GM18909 (cell line): Measurements from ENCODE around the gene SLC30A9.
A peak's percentile ranks its signal among the peaks of the same experiment; 100 is the strongest.

ENCODE experiments used
- ATAC-seq: cut with Tn5 transposase; IDR thresholded peaks from one replicate; pipeline ENCODE4 v1.9.1; 2021; ENCODE audit warnings: mild to moderate bottlenecking; ENCODE audit not compliant: unreplicated experiment, poor library complexity

Gene SLC30A9

DNA sequence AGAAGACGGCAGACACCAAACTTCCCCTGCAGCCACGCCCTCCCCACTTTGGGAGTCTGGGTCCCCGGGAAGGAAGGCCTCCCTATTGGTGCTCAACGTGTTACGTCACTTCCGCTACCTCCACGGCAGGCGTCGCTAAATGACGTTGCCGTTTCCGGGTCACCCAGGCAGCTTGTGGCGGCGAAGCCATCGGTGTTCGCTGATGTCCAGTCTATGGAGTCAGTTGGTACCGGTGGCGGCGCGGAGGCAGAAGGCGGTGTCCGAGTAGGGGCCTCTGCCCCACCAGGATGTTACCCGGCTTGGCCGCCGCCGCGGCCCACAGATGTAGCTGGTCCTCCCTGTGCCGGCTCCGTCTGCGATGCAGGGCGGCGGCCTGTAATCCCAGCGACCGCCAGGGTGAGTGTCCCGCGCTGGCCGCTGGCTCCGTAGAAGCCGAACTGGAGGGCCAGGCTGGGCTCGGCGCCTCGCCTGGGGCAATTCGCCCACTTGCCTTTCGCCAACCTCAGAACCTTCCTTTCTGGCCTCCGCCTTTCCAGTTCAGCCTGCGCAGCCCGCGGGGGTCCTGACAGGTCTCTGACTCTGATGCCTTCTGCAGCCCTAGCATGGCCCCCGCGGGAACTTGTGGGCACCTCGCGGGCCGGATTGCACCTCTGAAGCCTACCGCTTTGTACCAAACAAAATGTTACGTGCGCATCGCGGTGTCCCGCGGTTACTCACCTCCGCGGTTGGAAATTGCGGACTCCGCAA lies at the start of gene SLC30A9:
TSS of gene SLC30A9 (plus strand) at position 166 of the 747 bp plus-strand sequence. CDS start at position 288, 122 bp downstream.
- peak; percentile 99 for ATAC-seq

- ATAC-seq, result no peak
These were observed 49.5 kb upstream of the SLC30A9 start for GRCh38 chr4:41940834-41941233.

GRCh38 chr4:41943506-41943905 lies 46.8 kb upstream of the SLC30A9 start:
- ATAC-seq, result no peak

- no peak for ATAC-seq
These were observed 46.2 kb upstream of the SLC30A9 start for GRCh38 chr4:41944089-41944488.

DNA sequence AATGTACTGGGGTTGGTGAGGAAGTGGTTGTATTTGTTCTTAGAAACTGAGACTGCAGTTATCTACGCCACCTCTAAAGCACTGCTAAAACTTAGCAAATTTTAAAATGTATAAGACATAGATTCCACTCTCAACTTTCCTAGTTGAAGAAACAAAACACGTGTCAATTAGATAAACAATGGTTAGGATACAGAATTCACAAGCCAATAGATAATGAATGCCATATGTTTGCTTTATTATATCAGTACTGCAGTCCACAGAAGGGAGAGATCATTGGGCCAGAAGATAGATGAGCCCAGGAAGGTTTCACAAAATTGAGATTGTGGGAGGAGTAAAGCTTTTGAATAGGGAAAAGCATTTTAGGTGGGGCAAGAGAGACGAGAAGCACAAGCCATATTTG lies 40.8 kb upstream of the SLC30A9 start:
- no peak for ATAC-seq

DNA sequence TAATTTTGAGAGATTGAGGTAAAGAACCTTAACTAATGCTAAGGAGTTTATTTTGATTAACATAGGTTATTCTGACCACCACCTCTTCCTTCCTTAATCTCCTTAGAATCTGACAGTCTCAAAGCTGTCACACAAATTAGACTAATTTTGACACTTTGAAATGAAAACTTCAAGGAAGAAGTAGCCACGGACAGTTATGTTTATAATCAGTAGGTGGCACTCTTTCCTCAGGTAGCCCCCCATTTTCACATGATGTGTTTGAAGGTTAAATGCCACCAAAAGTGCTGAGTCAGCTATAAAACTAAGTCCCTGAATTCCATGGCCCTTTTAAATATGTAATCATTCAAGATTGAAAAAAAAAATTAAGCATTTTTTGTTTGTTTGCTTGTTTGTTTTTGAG lies 32.7 kb upstream of the SLC30A9 start:
- no peak for ATAC-seq

GRCh38 chr4:41963105-41963504 lies 27.2 kb upstream of the SLC30A9 start:
- no peak for ATAC-seq

GRCh38 chr4:41964401-41964800 lies 25.9 kb upstream of the SLC30A9 start:
- ATAC-seq, result no peak

GRCh38 chr4:41967392-41967791 lies 22.9 kb upstream of the SLC30A9 start:
- ATAC-seq, result no peak

DNA sequence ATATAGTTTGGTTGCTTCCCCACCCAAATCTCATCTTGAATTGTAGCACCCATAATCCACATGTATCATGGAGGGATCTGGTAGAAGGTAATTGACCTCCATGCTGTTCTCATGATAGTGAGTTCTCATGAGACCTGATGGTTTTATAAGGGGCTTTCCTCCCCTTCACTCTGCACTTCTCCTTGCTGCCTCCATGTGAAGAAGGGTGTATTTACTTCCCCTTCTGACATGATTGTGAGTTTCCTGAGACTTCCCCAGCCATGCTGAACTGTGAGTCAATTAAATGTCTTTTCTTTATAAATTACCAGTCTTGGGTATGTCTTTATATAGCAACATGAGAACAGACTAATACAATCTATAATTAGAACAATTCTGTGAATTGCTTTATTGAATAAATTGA lies 20.7 kb upstream of the SLC30A9 start:
- ATAC-seq, result no peak

DNA sequence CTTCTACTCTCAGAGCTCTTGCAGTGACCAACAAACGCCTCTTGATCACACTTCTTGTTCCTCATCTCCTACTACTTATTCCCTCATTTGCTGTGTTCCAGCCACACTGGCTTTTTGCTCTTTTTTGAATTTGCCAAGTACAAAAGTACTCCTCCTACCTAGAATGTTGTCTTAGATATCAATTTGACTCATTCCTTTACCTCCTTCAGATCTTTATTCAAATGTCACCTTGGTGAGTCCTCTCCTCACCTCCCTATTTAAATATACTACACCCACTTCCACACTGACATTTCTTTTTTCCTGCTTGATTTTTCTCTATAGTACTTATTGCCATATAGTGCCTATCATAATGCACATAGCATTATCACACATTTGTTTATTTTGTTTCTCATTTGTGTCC lies 15.0 kb upstream of the SLC30A9 start:
- ATAC-seq, result no peak

GRCh38 chr4:41976775-41977516 lies 13.4 kb upstream of the SLC30A9 start:
- ATAC-seq, result no peak

- ATAC-seq, result no peak
These were observed 12.6 kb upstream of the SLC30A9 start for GRCh38 chr4:41977709-41978108.

- ATAC-seq, result no peak
These were observed 8.9 kb upstream of the SLC30A9 start, which contains the start of gene DCAF4L1 for GRCh38 chr4:41981456-41981855. Gene DCAF4L1 (plus strand): TSS chr4:41981756. CDS start chr4:41981793, 37 bp downstream.

GRCh38 chr4:41982716-41983115 lies 7.6 kb upstream of the SLC30A9 start:
- ATAC-seq, result no peak

DNA sequence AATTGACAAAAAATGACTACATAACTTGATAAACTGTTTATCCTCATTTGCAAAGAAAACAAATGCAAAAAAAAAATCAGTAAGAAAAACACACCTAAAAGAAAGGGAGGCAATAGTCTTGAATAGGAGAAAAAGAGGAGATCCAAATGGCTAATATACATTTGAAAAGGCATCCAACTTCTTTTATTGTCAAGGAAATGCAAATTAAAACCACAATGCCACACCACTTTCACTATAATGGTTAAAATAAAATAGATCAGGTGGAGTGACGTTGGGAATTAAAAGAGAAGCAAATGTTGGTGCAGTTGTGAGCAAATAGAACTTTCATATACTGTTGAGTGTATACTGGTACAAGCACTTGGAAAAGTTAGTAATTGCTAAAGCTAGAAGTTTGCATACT lies 5.2 kb upstream of the SLC30A9 start:
- ATAC-seq, result no peak

DNA sequence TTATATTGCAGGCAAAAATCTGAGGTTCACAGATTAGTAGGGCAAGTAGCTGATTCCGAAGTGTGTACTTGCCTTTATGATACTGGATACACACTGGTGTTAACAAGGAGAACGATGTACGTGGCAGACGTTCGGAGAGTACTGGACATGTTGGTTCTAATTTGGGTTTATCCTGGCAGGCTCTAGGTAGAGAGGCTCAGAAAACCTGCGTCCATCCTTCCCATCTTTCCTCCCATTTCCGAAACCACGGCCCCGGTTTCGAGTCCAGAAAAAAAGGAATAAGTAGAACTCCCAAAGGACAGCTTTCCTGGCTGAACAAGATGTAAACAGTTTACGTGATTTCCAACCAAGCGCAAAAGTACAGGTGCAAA lies 351 bp upstream of the SLC30A9 start:
- peak; percentile 27 for ATAC-seq

DNA sequence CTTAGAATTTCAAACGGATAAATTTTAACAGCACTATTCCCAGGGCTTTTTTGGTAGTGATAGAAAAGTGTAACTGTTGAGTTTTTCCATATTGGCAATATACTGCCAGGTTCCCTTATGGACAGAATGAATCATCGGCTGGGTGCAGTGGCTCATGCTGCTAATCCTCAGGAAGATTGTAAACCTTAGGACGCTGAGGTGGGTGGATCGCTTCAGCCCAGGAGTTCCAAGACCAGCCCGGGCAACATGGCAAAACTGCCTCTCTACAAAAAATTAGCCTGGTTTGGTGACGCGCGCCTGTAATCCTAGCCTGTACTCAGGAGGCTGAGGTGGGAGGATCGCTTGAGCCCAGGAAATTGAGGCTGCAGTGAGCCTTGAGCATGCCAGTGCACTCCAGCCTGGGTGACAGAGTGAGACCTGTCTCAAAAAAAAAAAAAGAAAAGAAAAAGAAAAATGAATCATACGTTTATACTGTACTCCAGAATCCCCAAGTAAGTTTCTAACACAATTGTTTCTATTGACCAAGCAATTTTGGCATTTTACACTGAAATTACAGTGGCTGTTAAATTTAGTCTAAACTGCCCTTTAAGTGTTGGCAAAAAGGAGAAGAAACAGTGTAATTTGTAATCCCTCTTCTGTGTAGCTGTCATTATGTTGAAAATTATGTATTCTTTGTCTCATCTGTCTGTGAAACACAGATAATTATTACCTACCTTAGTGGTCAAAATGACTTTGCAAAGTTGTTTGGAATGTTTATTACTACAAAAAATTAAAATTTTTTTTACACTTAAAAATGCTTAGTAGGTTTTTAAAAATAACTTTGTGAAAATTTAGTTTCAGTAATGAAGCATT lies 1.8 kb downstream of the SLC30A9 start:
- ATAC-seq, result no peak

- ATAC-seq, result no peak
These were observed 2.9 kb downstream of the SLC30A9 start for GRCh38 chr4:41992967-41993857.

- no peak for ATAC-seq
These were observed 4.2 kb downstream of the SLC30A9 start for GRCh38 chr4:41994461-41994985.
